A549 treated with Hydrocortisone at 1 μM for 4 hours (cell line): ENCODE data around the gene CST9. TPM values are rescaled to one million over a fixed set of nuclear protein-coding genes. Genes with fewer than 3 reads are reported as not detected.

Experiments used
- total RNA-seq: library from RNA; stranded (reverse); fragments of 200-300 nt; extraction: Qiagen RNA extraction; gene quantifications from 5 replicates; pipeline ENCODE4 v1.2.3, GENCODE V29; 2022

CST9 gene
- total RNA-seq, result not detected in 5 replicates

GRCh38 chr20:23605867-23606651 is at the start of gene CST9:
Gene CST9 (minus strand): TSS chr20:23605917. CDS start chr20:23605864, 53 bp downstream.

GRCh38 chr20:23637282-23638221 is 31.8 kb upstream of the CST9 start, which contains the start of gene CST3:
Gene CST3 (minus strand): TSS chr20:23637955. CDS start chr20:23637862, 93 bp downstream.

GRCh38 chr20:23568320-23568970 is 37.3 kb downstream of the CST9 start, which contains the start of gene CST9L:
Gene CST9L (minus strand): TSS chr20:23568484. CDS start chr20:23568450, 34 bp downstream.

Other genes starting within 250 kb of the CST9 start
- gene GZF1, start 243.7 kb downstream of the CST9 start, total RNA-seq, result 9.2 to 12.6 TPM (median 11.3 TPM) in 5 replicates
- 2.6 to 3.9 TPM (median 3.6 TPM) in 5 replicates for gene NAPB, start 184.4 kb downstream of the CST9 start, total RNA-seq
- gene CSTL1, start 166.2 kb downstream of the CST9 start, total RNA-seq, result not detected in 5 replicates
- gene CST11, start 153.0 kb downstream of the CST9 start, total RNA-seq, result not detected in 5 replicates
- gene CST8, start 114.8 kb downstream of the CST9 start, total RNA-seq, result not detected in 5 replicates
- not detected in 5 replicates for gene CST9L, start 37.4 kb downstream of the CST9 start, total RNA-seq
- gene CST3, start 32.0 kb upstream of the CST9 start, total RNA-seq, result 211 to 436 TPM (median 403 TPM) in 5 replicates
- gene CST4, start 83.1 kb upstream of the CST9 start, total RNA-seq, result not detected in 5 replicates
- 0.67 to 1.7 TPM (median 0.98 TPM) in 5 replicates for gene CST1, start 145.0 kb upstream of the CST9 start, total RNA-seq
- 0.59 to 1.2 TPM (median 0.71 TPM) in 5 replicates for gene CST2, start 220.8 kb upstream of the CST9 start, total RNA-seq